ENCODE results near the gene KCNK17. TPM values are rescaled to one million over a fixed set of nuclear protein-coding genes. Genes with fewer than 3 reads are reported as not detected.

KCNK17 gene
- total RNA-seq, 1 experiment from 2014 or later: 1.2 TPM

- H3K27ac ChIP-seq (ENCODE audit: insufficient read length, low read depth, low read length): no peak overlapping the region
- H2AFZ ChIP-seq (ENCODE audit: low read length): no peak overlapping the region
- no peak overlapping the region for H2BK15ac ChIP-seq (ENCODE audit: low read depth, low read length)
- no peak for TF ChIP-seq CTCF (conservative IDR thresholded peaks at IDR 0.05)
- no peak overlapping the region for H4K5ac ChIP-seq (ENCODE audit: insufficient read length, low read depth, low read length)
- no peaks in the 10 kb centered on the region for H3K36me3 Mint-ChIP-seq (ENCODE audit: insufficient read depth in 1 of 3, low read depth in 3 of 3)
- no peak overlapping the region for H4K91ac ChIP-seq (ENCODE audit: insufficient read length, low read depth, low read length)
- no CpG with 5 or more reads among the region's 4 CpGs for WGBS (ENCODE audit: extremely low coverage, insufficient read length, low lambda C conversion rate)
- no peak for DNase-seq
- H2BK120ac ChIP-seq (ENCODE audit: low read depth, low read length, poor library complexity, severe bottlenecking): no peak overlapping the region
- H3K9me3 ChIP-seq (ENCODE audit: control insufficient read depth, low read depth, low read length): no peaks in the 10 kb centered on the region
- no peak overlapping the region for H3K18ac ChIP-seq (ENCODE audit: insufficient read length, low read depth, low read length)
- no peak overlapping the region for H3K14ac ChIP-seq (ENCODE audit: insufficient read depth, low read length)
- H3K23me2 ChIP-seq (ENCODE audit: insufficient read length, low read depth, low read length, poor library complexity, severe bottlenecking): peaks cover 10% of the 10 kb centered on the region
- no peak overlapping the region for H3T11ph ChIP-seq (ENCODE audit: low read length)
- no peak overlapping the region for H3K4me2 ChIP-seq (ENCODE audit: insufficient read depth, insufficient read length, low read length)
- no peaks in the 10 kb centered on the region for H3K79me2 ChIP-seq (ENCODE audit: insufficient read depth, low read length)
- peaks cover 32% of the 10 kb centered on the region for H3K27me3 ChIP-seq (ENCODE audit: insufficient read depth, low read length)
- no peak overlapping the region for H4K8ac ChIP-seq (replicated peaks; ENCODE audit: insufficient read length, low read depth, low read length)
- H3K9ac ChIP-seq (ENCODE audit: extremely low read depth, insufficient read length, low read length): no peak overlapping the region
- no peak overlapping the region for H2BK5ac ChIP-seq (ENCODE audit: insufficient read length, low read length)
- H3K56ac ChIP-seq (ENCODE audit: insufficient read length, low read depth, low read length): no peak overlapping the region
- H3K23ac ChIP-seq (ENCODE audit: insufficient read length, low read depth, low read length): no peak overlapping the region
- no peak overlapping the region for H3K4ac ChIP-seq (ENCODE audit: low read depth, low read length)
- no peak overlapping the region for H2AK5ac ChIP-seq (ENCODE audit: insufficient read length, low read length)
- H2BK12ac ChIP-seq (ENCODE audit: insufficient read length, low read depth, low read length): no peak overlapping the region
- H3K4me3 Mint-ChIP-seq: no peak overlapping the region
- H3K79me1 ChIP-seq (ENCODE audit: insufficient read depth, low read depth, low read length, poor library complexity, severe bottlenecking): no peaks in the 10 kb centered on the region
- H4K20me1 ChIP-seq (ENCODE audit: control insufficient read depth, insufficient read depth, insufficient read length): no peaks in the 10 kb centered on the region
- peaks cover 4 to 9% of the 10 kb centered on the region in 2 experiments for H3K4me1 Mint-ChIP-seq
- H2BK20ac ChIP-seq (ENCODE audit: low read depth, low read length, poor library complexity, severe bottlenecking): no peak overlapping the region
- H3K27me3 Mint-ChIP-seq (ENCODE audit: low read depth): peaks cover 57% of the 10 kb centered on the region
- H3K9me3 Mint-ChIP-seq: no peaks in the 10 kb centered on the region
- H3K27ac Mint-ChIP-seq: no peak overlapping the region
- no peaks in the 10 kb centered on the region for H3K4me1 ChIP-seq (ENCODE audit: insufficient read depth, low read length)
Measured at GRCh38 chr6:39310542-39310941, 3.7 kb downstream of the KCNK17 start.

Measured in H9 (cell line).